HEK293 (cell line): ENCODE data around the gene VSIG10L.

Source experiments
- CTCF ChIA-PET: fragments of 350-600 bp; formaldehyde crosslinking; extraction: SDS; loops from one replicate; lab custom pipeline; 2021; ENCODE audit warnings: antibody characterized with exemption; lab: Yijun Ruan, JAX
- POLR2A ChIA-PET: fragments of 300-600 bp; formaldehyde crosslinking; extraction: SDS; loops from one replicate; lab custom pipeline; 2020; ENCODE audit warnings: antibody characterized with exemption, inconsistent platforms; lab: Yijun Ruan, JAX
- H3K27ac ChIP-seq: fragments of 200-500 bp; sonication (Bioruptor generic); 2 replicates; pipeline ENCODE4 v1.5.1; 2014; ENCODE audit warnings: low read depth, low read length, control low read depth, inconsistent platforms; ENCODE audit errors: extremely low read depth
- H3K36me3 ChIP-seq, 2 experiments: fragments of 200-500 bp in 1 of 2; sonication (Bioruptor generic) in 1 of 2; 1 replicate in 1 of 2; 2 replicates in 1 of 2; pipeline ENCODE4 v1.5.1; 2014 to 2017; ENCODE audit warnings: inconsistent platforms in 2 of 2, low read length in 2 of 2; ENCODE audit not compliant: control insufficient read depth in 2 of 2, insufficient read depth in 1 of 2
- H3K4me1 ChIP-seq: fragments of 200-500 bp; sonication (Bioruptor generic); 2 replicates; pipeline ENCODE4 v1.5.1; 2014; ENCODE audit warnings: mild to moderate bottlenecking, low read length, inconsistent platforms; ENCODE audit not compliant: control insufficient read depth, insufficient read depth
- H3K4me3 ChIP-seq: 2 replicates; pipeline ENCODE4 v1.5.1; 2011; ENCODE audit warnings: low read depth, mild to moderate bottlenecking, control low read depth, low read length, moderate library complexity
- H3K9me3 ChIP-seq: fragments of 200-500 bp; sonication (Bioruptor generic); 2 replicates; pipeline ENCODE4 v1.5.1; 2014; ENCODE audit warnings: low read depth, low read length, inconsistent platforms; ENCODE audit not compliant: control insufficient read depth, insufficient read depth
- HOXD13 ChIP-seq: sonication (generic); formaldehyde crosslinking; IDR thresholded peaks from 2 replicates; pipeline ENCODE4 v1.8.0; 2022; ENCODE audit warnings: missing genetic modification reagents, borderline replicate concordance
- PRDM1 ChIP-seq: fragments of 450-650 bp; formaldehyde crosslinking; IDR thresholded peaks from 2 replicates; pipeline ENCODE4; 2016; ENCODE audit warnings: missing biosample characterization, missing genetic modification characterization
- ZNF214 ChIP-seq: fragments of 450-650 bp; formaldehyde crosslinking; IDR thresholded peaks from 2 replicates; pipeline ENCODE4 v1.5.1; 2017; ENCODE audit warnings: missing biosample characterization, mild to moderate bottlenecking, missing genetic modification characterization, borderline replicate concordance
- ZNF350 ChIP-seq: fragments of 450-650 bp; formaldehyde crosslinking; IDR thresholded peaks from 2 replicates; pipeline ENCODE4 v1.5.0; 2017; ENCODE audit warnings: missing biosample characterization, mild to moderate bottlenecking, missing genetic modification characterization
- ZNF426 ChIP-seq: fragments of 450-650 bp; formaldehyde crosslinking; IDR thresholded peaks from 2 replicates; pipeline ENCODE4 v1.5.1; 2017; ENCODE audit warnings: missing biosample characterization, missing genetic modification characterization, mild to moderate bottlenecking, inconsistent platforms, moderate library complexity
- ZNF610 ChIP-seq: fragments of 450-650 bp; formaldehyde crosslinking; IDR thresholded peaks from 2 replicates; pipeline ENCODE4 v1.5.1; 2016; ENCODE audit warnings: missing biosample characterization, missing genetic modification characterization, borderline replicate concordance
- ZNF654 ChIP-seq: fragments of 450-650 bp; formaldehyde crosslinking; IDR thresholded peaks from 2 replicates; pipeline ENCODE4 v1.5.1; 2016; ENCODE audit warnings: low read depth, missing biosample characterization, missing genetic modification characterization
- ZNF776 ChIP-seq: fragments of 450-650 bp; formaldehyde crosslinking; IDR thresholded peaks from 2 replicates; pipeline ENCODE4 v1.5.0; 2017; ENCODE audit warnings: missing biosample characterization, missing genetic modification characterization, borderline replicate concordance
- ZNF785 ChIP-seq: fragments of 450-650 bp; formaldehyde crosslinking; IDR thresholded peaks from 2 replicates; pipeline ENCODE4 v1.5.1; 2016; ENCODE audit warnings: missing biosample characterization, missing genetic modification characterization
- ZNF843 ChIP-seq: fragments of 450-650 bp; formaldehyde crosslinking; IDR thresholded peaks from 2 replicates; pipeline ENCODE4 v1.5.1; 2016; ENCODE audit warnings: missing biosample characterization, missing genetic modification characterization
- TF ChIP-seq, protein P1 (sequence below): fragments of 450-650 bp; formaldehyde crosslinking; IDR thresholded peaks from 2 replicates; pipeline ENCODE4 v1.5.1; 2016; ENCODE audit warnings: missing biosample characterization, missing genetic modification characterization
- TF ChIP-seq, protein P2 (sequence below): fragments of 450-650 bp; formaldehyde crosslinking; IDR thresholded peaks from 2 replicates; pipeline ENCODE4 v1.5.1; 2016; ENCODE audit warnings: missing biosample characterization, missing genetic modification characterization
- TF ChIP-seq, protein P3 (sequence below): fragments of 450-650 bp; formaldehyde crosslinking; IDR thresholded peaks from 2 replicates; pipeline ENCODE4 v1.5.1; 2016; ENCODE audit warnings: missing biosample characterization, missing genetic modification characterization

VSIG10L gene

GRCh38 chr19:51296336-51297093 lies 45.4 kb downstream of the VSIG10L start:
- TF ChIP-seq, protein P1, sequence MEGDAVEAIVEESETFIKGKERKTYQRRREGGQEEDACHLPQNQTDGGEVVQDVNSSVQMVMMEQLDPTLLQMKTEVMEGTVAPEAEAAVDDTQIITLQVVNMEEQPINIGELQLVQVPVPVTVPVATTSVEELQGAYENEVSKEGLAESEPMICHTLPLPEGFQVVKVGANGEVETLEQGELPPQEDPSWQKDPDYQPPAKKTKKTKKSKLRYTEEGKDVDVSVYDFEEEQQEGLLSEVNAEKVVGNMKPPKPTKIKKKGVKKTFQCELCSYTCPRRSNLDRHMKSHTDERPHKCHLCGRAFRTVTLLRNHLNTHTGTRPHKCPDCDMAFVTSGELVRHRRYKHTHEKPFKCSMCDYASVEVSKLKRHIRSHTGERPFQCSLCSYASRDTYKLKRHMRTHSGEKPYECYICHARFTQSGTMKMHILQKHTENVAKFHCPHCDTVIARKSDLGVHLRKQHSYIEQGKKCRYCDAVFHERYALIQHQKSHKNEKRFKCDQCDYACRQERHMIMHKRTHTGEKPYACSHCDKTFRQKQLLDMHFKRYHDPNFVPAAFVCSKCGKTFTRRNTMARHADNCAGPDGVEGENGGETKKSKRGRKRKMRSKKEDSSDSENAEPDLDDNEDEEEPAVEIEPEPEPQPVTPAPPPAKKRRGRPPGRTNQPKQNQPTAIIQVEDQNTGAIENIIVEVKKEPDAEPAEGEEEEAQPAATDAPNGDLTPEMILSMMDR (tag by site-specific recombination), result 0 out of 2 replicates have a peak, but pooled peaks have one; percentile 20
- peak; percentile 7; the same call in 1 of the 2 replicates for TF ChIP-seq ZNF654 (tag by site-specific recombination)
- no peak for TF ChIP-seq HOXD13 (CRISPR knock-in tag)
- TF ChIP-seq, protein P2, sequence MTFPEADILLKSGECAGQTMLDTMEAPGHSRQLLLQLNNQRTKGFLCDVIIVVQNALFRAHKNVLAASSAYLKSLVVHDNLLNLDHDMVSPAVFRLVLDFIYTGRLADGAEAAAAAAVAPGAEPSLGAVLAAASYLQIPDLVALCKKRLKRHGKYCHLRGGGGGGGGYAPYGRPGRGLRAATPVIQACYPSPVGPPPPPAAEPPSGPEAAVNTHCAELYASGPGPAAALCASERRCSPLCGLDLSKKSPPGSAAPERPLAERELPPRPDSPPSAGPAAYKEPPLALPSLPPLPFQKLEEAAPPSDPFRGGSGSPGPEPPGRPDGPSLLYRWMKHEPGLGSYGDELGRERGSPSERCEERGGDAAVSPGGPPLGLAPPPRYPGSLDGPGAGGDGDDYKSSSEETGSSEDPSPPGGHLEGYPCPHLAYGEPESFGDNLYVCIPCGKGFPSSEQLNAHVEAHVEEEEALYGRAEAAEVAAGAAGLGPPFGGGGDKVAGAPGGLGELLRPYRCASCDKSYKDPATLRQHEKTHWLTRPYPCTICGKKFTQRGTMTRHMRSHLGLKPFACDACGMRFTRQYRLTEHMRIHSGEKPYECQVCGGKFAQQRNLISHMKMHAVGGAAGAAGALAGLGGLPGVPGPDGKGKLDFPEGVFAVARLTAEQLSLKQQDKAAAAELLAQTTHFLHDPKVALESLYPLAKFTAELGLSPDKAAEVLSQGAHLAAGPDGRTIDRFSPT, result no peak
- H3K27ac ChIP-seq, result no peak overlapping the region
- POLR2A ChIA-PET, result no interaction called here
- no peaks in the 10 kb centered on the region for H3K9me3 ChIP-seq
- no peaks in the 10 kb centered on the region for H3K4me1 ChIP-seq
- no peaks in the 10 kb centered on the region for H3K36me3 ChIP-seq
- no peak overlapping the region for H3K4me3 ChIP-seq
- CTCF ChIA-PET, result interaction anchor here (0.6 to 1.2 kb wide), 3 partner anchors 42 to 1652 kb away, joined by 3 read pairs; no protein-coding TSS in a partner anchor

DNA sequence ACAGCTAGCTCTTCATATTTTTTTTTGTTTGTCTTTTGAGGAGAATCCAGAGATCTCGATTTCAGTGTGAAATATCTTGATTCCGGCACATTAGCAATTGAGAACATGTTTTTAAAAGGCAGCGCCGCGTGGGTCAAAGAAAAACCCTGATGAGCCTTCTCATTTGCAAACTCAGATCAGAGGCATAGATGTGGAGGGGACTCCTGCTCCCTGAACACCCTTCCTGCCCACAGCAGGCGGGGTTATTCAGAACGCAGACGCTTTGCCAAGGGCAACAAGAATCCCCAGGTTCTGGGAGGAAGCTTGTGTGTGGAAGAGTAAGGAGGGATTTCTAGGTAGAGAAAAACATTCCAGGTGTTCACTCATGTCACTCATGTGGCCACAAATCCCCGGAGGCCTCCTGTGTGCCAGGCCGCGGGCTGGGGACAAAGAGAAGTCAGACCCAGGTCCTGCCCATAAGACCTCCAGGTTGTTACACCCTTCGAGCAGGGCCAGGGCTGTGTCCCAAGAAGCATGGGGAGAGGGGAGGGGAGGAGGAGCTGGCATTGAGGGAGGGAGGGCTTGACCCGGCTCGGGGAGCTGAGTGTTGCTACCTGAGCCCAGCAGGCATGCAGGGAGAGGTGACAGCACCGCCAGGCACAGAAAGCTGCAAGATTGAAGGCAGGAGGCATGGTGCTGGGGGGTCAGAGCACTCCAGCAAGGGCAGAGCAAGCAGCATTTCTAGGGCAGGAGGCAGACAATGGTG lies 46.4 kb downstream of the VSIG10L start:
- ChIA-PET POLR2A (no interaction called here), CTCF (interaction anchor here (0.6 to 1.2 kb wide), 4 partner anchors 43 to 1684 kb away, joined by 3 to 8 read pairs (median 3); no protein-coding TSS in a partner anchor)
- Histone ChIP-seq H3K9me3 (no peaks in the 10 kb centered on the region), H3K4me1 (no peaks in the 10 kb centered on the region), H3K4me3 (no peak overlapping the region), H3K36me3 (no peaks in the 10 kb centered on the region), H3K27ac (no peak overlapping the region)
- TF ChIP-seq ZNF214 (tag by site-specific recombination), result no peak

GRCh38 chr19:51294977-51295375 lies 47.0 kb downstream of the VSIG10L start:
- H3K27ac ChIP-seq, result no peak overlapping the region

More at GRCh38 chr19:51294977-51295375, 47.0 kb downstream of the VSIG10L start:
- no peaks in the 10 kb centered on the region for H3K9me3 ChIP-seq
- TF ChIP-seq, protein P1 (tag by site-specific recombination), result no peak
- TF ChIP-seq, protein P3, sequence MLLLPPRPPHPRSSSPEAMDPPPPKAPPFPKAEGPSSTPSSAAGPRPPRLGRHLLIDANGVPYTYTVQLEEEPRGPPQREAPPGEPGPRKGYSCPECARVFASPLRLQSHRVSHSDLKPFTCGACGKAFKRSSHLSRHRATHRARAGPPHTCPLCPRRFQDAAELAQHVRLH (tag by site-specific recombination), result no peak
- TF ChIP-seq ZNF350, result no peak
- TF ChIP-seq PRDM1 (tag by site-specific recombination), result no peak
- TF ChIP-seq ZNF426, result no peak
- no peak for TF ChIP-seq ZNF776 (tag by site-specific recombination)
- TF ChIP-seq ZNF610, result no peak
- TF ChIP-seq ZNF843 (tag by site-specific recombination), result no peak
- no peak for TF ChIP-seq ZNF785 (tag by site-specific recombination)
- TF ChIP-seq, all 188 proteins: peak for 0
- ChIA-PET POLR2A (no interaction called here), CTCF (interaction anchor here (0.6 to 1.2 kb wide), 3 partner anchors 43 to 1684 kb away, joined by 3 to 8 read pairs (median 3); no protein-coding TSS in a partner anchor)
- H3K36me3 ChIP-seq, result no peaks in the 10 kb centered on the region
- no peaks in the 10 kb centered on the region for H3K4me1 ChIP-seq
- no peak overlapping the region for H3K4me3 ChIP-seq
